ENCODE results near the gene MST1R. TPM values are rescaled to one million over a fixed set of nuclear protein-coding genes. Genes with fewer than 3 reads are reported as not detected.

Gene MST1R
- total and polyA plus RNA-seq, 2 of the 4 experiments (the other 2 are of a cell fraction), result under 0.01 to 0.14 TPM

- intact Hi-C loops (cut with micrococcal nuclease), result no loop called here
- POLR2A ChIA-PET (ENCODE audit: unreplicated experiment), result no interaction called here
These were observed 24.9 kb upstream of the MST1R start for GRCh38 chr3:49928481-49929017.

More at GRCh38 chr3:49928481-49929017, 24.9 kb upstream of the MST1R start:
- ATAC-seq (ENCODE audit: low read depth), result no peak
- H2AFZ ChIP-seq (replicated peaks; ENCODE audit: low read length, poor library complexity), result peak overlapping the region; percentile 56
- no peaks in the 10 kb centered on the region for H4K20me1 ChIP-seq (ENCODE audit: insufficient read depth, low read length)
- peaks cover 5% of the 10 kb centered on the region; the same call in 1 of the 2 replicates for H3K9me1 ChIP-seq (ENCODE audit: insufficient read depth, low read length)
- H3K27ac ChIP-seq (ENCODE audit: insufficient read depth, low read length), result no peak overlapping the region
- 0 out of 2 replicates have a peak overlapping the region, but pooled peaks have one; percentile 59 for H3K23ac ChIP-seq (ENCODE audit: low read depth, low read length)
- BruUV-seq (replicated peaks), result no TSS peak
- H2AK5ac ChIP-seq (ENCODE audit: low read depth, low read length), result peak overlapping the region; percentile 95; the same call in 1 of the 2 replicates
- DNase-seq, result no peak
- in situ Hi-C loops (cut with MboI; ENCODE audit: low sequenced_read_pairs), result no loop called here
- no peak overlapping the region for H2BK20ac ChIP-seq (ENCODE audit: low read depth, low read length)
- H2BK120ac ChIP-seq (ENCODE audit: low read depth, low read length), result no peak overlapping the region
- H2BK5ac ChIP-seq (ENCODE audit: low read depth, low read length, poor library complexity, severe bottlenecking), result no peak overlapping the region
- no peak overlapping the region for H3K4me2 ChIP-seq (ENCODE audit: low read depth, low read length)
- H4K91ac ChIP-seq (ENCODE audit: insufficient read depth, low read depth, low read length), result no peak overlapping the region
- 0 out of 2 replicates have a peak overlapping the region, but pooled peaks have one; percentile 42 for H3K14ac ChIP-seq (replicated peaks; ENCODE audit: low read depth, low read length)
- H3K4me1 ChIP-seq (ENCODE audit: control insufficient read depth, insufficient read depth, low read length), result peaks cover 8% of the 10 kb centered on the region
- no peaks in the 10 kb centered on the region for H3K36me3 ChIP-seq (ENCODE audit: control insufficient read depth, insufficient read depth, low read length)
- no peak overlapping the region for H4K5ac ChIP-seq (ENCODE audit: low read depth, low read length)
- H3K4me3 ChIP-seq (ENCODE audit: insufficient read depth, low read depth, low read length), result no peak overlapping the region
- no peaks in the 10 kb centered on the region for H3K9me3 ChIP-seq (ENCODE audit: control insufficient read depth, insufficient read depth, low read length)
- H3K56ac ChIP-seq (ENCODE audit: extremely low read depth, insufficient read depth, low read length), result no peak overlapping the region
- 87% methylated on average over 3 of the region's 5 CpGs; no CpG with 5 or more reads in 1 of the 2 experiments for WGBS, 2 experiments (ENCODE audit: extremely low coverage in 2 of 2, insufficient read length in 1 of 2)
- peak overlapping the region in 1 of 2 experiments; percentile 47; a peak in 2 of 4 replicates for H4K8ac ChIP-seq (ENCODE audit: low read depth in 2 of 2, low read length in 2 of 2)
- peak overlapping the region; percentile 95 for H2AK9ac ChIP-seq (replicated peaks; ENCODE audit: low read depth, low read length, poor library complexity)
- H3K27me3 ChIP-seq (ENCODE audit: control insufficient read depth, insufficient read depth, low read length), result no peaks in the 10 kb centered on the region
- no peak for TF ChIP-seq SMC3 (IDR thresholded peaks at IDR 0.05; ENCODE audit: low read depth, low read length)
- no peak for TF ChIP-seq BHLHE40 (IDR thresholded peaks at IDR 0.05; ENCODE audit: low read depth, low read length)
- no peak for TF ChIP-seq NFE2L2 (IDR thresholded peaks at IDR 0.05; ENCODE audit: low read depth, low read length)
- no peak for TF ChIP-seq RAD21 (IDR thresholded peaks at IDR 0.05; ENCODE audit: low read length)
- no peak for TF ChIP-seq RCOR1 (IDR thresholded peaks at IDR 0.05; ENCODE audit: insufficient replicate concordance, low read length)
- no peak for TF ChIP-seq CEBPB (IDR thresholded peaks at IDR 0.05; ENCODE audit: low read depth, low read length)
- no peak for TF ChIP-seq MXI1 (IDR thresholded peaks at IDR 0.05; ENCODE audit: borderline replicate concordance, low read depth, low read length)
- TF ChIP-seq POLR2A (IDR thresholded peaks at IDR 0.05; ENCODE audit: low read depth, low read length), result no peak
- TF ChIP-seq ELK1 (IDR thresholded peaks at IDR 0.05; ENCODE audit: borderline replicate concordance, low read depth, low read length), result no peak
- no peak for TF ChIP-seq MAFK (IDR thresholded peaks at IDR 0.05; ENCODE audit: low read depth, low read length)
- dilution Hi-C loops (cut with HindIII; ENCODE audit: low sequenced_read_pairs, unreplicated experiment), result no loop called here
- peak overlapping the region; percentile 37; the same call in 1 of the 2 replicates for H3K4ac ChIP-seq (ENCODE audit: low read depth, low read length)
- CTCF ChIA-PET, result interaction anchor here (1.2 kb wide), 1 partner anchor 12 kb away, joined by 3 read pairs; no protein-coding TSS in a partner anchor
- peaks cover 16 to 36% of the 10 kb centered on the region in 2 experiments for H3K79me1 ChIP-seq (ENCODE audit: low read depth in 1 of 2, low read length in 2 of 2)
- no peak overlapping the region for H3K9ac ChIP-seq (ENCODE audit: low read depth, low read length)
- no peak overlapping the region for H3K18ac ChIP-seq (ENCODE audit: low read depth, low read length)
- no peak overlapping the region for H2BK15ac ChIP-seq (ENCODE audit: low read depth, low read length)
